GM12864 (cell line): Measurements from ENCODE around the gene S100A3.

Experiments
- DNase-seq: peaks from one replicate; pipeline ENCODE4 v3.0.0-alpha.2; 2011; ENCODE audit warnings: low read depth
- H3K4me3 ChIP-seq: 2 replicates; pipeline ENCODE4 v1.5.1; 2011; ENCODE audit warnings: mild to moderate bottlenecking, low read depth, low read length, control low read depth
- TF ChIP-seq, protein P1 (sequence below): IDR thresholded peaks from 2 replicates; pipeline ENCODE4 v1.5.1; 2011; ENCODE audit warnings: low read depth, mild to moderate bottlenecking, moderate library complexity, low read length, control low read depth, inconsistent platforms; ENCODE audit errors: missing control alignments

S100A3 gene

DNA sequence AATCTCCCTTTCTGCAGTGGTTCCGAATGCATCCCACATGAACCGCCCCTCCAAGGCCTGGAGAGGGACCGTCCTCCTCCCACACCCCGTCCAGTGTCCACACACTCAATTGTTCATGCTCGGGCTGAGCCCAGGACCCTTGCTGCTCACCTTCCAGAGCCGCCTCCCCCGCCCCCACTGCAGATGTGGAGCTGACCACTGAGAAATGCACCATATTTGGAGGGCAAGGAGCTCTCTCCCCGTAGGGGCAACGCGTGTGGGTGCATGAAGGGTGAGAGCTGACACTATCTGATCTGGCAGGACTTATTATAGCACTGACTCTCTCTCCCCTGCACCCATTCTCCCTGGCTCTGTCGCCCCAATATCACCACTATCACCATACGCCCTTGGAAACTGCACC, 4.0 kb upstream of the S100A3 start:
- TF ChIP-seq, protein P1, sequence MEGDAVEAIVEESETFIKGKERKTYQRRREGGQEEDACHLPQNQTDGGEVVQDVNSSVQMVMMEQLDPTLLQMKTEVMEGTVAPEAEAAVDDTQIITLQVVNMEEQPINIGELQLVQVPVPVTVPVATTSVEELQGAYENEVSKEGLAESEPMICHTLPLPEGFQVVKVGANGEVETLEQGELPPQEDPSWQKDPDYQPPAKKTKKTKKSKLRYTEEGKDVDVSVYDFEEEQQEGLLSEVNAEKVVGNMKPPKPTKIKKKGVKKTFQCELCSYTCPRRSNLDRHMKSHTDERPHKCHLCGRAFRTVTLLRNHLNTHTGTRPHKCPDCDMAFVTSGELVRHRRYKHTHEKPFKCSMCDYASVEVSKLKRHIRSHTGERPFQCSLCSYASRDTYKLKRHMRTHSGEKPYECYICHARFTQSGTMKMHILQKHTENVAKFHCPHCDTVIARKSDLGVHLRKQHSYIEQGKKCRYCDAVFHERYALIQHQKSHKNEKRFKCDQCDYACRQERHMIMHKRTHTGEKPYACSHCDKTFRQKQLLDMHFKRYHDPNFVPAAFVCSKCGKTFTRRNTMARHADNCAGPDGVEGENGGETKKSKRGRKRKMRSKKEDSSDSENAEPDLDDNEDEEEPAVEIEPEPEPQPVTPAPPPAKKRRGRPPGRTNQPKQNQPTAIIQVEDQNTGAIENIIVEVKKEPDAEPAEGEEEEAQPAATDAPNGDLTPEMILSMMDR = no peak
- DNase-seq = no peak
- no peak overlapping the region for H3K4me3 ChIP-seq

DNA sequence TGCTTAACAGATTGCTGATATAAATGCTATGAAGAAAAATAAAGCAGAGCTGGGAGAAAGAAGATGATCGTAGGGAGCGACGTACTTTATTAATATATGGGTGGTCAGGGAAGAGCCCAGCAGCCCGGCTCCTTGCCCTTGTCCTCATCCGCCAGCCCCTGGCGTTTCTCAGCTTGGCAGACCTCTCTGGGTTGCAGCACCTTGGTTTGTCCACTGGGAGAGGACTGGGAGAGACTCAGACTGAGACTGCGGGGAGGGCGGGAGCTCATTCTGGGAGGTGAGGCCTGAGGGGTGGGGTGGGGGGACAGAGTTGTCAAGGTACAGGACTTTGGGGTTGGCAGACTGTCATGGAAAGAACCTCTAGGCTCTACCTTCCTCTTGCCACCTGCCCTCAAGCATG, 3.3 kb upstream of the S100A3 start:
- TF ChIP-seq, protein P1 = peak; percentile 1
- H3K4me3 ChIP-seq = no peak overlapping the region
- DNase-seq = no peak

DNA sequence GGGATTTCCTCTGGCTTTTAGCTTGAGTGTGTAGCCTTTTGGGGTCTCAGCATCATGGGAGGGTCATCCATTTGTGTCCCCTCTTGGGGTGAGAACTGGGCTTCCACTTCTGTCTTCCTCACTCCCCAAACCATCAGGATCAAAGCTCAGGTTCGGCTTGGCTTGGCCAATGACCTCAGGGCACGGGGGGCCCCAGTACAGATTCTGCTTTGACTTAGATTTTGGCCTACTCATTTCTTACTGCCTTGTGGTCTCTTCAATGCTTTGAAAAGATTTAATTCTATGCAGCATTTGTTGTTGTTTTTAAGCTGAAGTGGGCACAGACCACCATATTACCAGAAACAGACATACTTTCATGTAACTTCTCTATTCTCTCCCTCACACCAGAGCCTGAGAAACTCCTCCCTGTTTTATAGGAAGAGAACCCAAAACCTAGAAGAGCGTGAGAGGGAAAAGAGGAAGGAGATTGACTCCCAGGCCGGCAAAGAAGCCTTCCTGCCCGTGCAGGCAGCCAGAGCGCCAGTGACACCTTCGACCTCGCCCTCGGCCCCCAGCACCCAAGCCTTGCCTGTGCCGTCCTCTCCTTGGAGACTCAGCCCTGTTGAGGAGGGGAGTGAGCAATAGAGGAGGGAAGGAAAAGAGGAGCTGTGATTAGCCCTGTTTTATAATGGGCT, 1.9 kb upstream of the S100A3 start:
- TF ChIP-seq, protein P1 = no peak
- no peak overlapping the region for H3K4me3 ChIP-seq
- DNase-seq = no peak

DNA sequence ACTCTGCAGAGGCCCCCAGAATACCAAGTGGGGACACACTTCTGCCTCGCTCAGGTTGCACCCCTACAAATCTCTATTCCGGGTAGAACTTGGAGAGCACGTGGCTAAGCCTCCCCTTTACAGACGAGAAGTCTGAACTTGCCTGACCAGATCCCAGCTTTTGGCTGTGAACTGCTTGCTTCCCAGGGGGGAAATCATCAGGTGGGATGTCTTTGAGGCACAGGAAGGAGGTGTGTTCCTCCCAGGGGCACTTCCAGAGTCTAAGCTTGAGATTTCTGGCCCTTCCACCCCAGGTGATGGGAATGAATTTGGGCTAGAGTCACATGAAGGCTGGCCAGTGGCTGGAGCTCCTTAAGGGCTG, 1.3 kb upstream of the S100A3 start:
- TF ChIP-seq, protein P1 = no peak
- no peak for DNase-seq
- H3K4me3 ChIP-seq = no peak overlapping the region

DNA sequence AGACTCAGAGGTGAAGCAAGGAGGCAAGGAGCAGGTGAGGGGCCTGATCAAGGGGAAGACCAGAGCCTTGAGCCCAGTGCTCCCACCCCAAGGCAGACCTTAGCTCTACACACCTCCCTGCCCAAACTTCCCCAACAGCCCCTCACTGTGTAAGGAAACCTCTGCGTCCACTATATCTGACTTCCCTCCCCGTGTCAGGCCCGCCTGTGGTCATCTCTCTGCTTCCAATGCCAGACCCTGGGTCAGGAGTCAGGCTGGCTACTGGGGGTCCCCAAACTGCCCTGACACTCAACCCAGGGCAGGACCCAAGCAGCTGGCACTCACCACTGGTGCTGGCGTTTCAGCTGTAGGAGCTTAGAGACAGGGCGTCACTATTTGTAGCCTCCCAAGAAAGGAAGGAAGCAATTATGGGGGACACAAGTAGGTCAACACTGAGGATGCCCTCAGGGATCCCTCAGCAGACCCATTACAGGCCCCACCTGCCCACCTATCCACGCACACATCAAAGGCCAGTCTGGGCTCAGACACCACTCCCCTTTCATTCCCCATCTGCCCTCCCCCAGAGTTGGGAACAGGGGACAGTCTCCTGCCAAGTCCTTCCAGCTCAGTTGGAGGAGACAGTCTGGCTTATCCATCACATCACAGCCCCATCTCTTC, 811 bp upstream of the S100A3 start:
- no peak for DNase-seq
- H3K4me3 ChIP-seq = no peak overlapping the region
- TF ChIP-seq, protein P1 = no peak

DNA sequence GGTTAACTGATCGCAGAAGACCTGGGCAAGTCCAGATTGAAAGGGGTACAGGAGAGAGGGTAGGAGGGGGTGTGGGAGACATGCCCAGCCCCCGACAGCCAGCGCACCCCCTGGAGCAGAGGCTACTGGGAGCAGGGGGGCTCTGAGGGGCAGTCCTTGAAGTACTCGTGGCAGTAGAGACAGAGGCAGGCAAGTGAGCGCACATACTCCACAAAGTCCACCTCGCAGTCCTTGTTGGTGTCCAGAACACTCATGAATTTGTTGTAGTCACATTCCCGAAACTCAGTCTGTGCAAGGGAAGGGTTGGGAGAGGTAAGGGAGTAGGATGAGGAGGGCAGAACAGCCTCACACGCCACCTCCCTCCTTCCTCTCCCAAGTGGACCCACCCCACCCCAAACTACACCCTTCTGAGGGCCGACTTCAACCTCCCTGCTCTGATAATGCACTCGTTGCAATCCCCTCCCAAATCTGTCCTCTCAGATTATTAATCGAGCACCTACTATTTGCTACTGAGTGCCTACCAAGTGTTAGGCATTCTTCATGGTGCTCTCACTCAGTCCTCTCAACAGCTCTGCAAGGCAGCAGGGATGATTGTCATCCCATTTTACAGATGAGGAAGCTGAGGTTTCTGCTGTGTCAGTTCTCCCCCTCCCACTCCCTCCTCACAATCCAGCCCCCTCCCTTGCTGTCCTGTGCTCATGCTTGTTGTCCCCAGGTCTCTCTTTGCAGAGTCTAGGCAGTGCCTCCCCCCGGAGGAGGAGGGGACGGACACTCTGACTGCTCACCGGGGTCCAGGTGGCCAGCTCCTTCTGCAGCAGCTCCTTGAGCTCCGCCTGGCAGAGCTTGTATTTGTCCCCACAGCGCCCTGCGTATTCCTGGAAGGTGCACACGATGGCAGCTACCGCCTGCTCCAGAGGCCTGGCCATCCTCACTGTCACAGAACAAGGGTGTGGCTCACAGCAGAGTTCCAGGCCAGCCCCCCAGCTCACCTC, 1.2 kb downstream of the S100A3 start:
- TF ChIP-seq, protein P1 = no peak
- no peak overlapping the region for H3K4me3 ChIP-seq

More for the DNA sequence above, 1.2 kb downstream of the S100A3 start:
- no peak for DNase-seq
